Uterus (tissue), 4 donors: ENCODE results near the gene ZNF418. TPM values are rescaled to one million over a fixed set of nuclear protein-coding genes. Genes with fewer than 3 reads are reported as not detected.
"Not testable (repeated sequence)": the region's sequence is repeated elsewhere in the genome, so short reads cannot be mapped to it uniquely, and the experiment has no call there.

Source experiments
- DNase-seq, 2 donors: peaks; one replicate each; pipeline ENCODE4 v3.0.0-alpha.2; 2019 to 2020
- H3K27ac ChIP-seq, 2 donors: fragments of 200-600 bp; sonication (generic); 1 replicate in 1 of 2; 2 replicates in 1 of 2; pipeline ENCODE4 v1.5.1; 2016 to 2018
- H3K27me3 ChIP-seq, 2 donors: fragments of 200-600 bp; sonication (generic); one replicate each; pipeline ENCODE4 v1.5.1; 2018 to 2019; ENCODE audit warnings: control low read depth in 1 of 2
- H3K36me3 ChIP-seq, 2 donors: fragments of 200-600 bp; sonication (generic); one replicate each; pipeline ENCODE4 v1.5.1; 2019; ENCODE audit warnings: control low read depth in 1 of 2
- H3K4me1 ChIP-seq, 2 donors: fragments of 200-600 bp; sonication (generic); one replicate each; pipeline ENCODE4 v1.5.1; 2018 to 2019; ENCODE audit warnings: control low read depth in 1 of 2
- H3K4me3 ChIP-seq, 2 donors: fragments of 200-600 bp; sonication (generic); 1 replicate in 1 of 2; 2 replicates in 1 of 2; pipeline ENCODE4 v1.5.1; 2018 to 2019; ENCODE audit warnings: mild to moderate bottlenecking in 1 of 2
- H3K9me3 ChIP-seq, 2 donors: fragments of 200-600 bp; sonication (generic); one replicate each; pipeline ENCODE4 v1.5.1; 2019; ENCODE audit warnings: control low read depth in 1 of 2
- CTCF ChIP-seq, 4 experiments: fragments of 200-600 bp in 2 of 4; fragments of 450-650 bp in 2 of 4; sonication (generic) in 2 of 4; IDR thresholded peaks; one replicate each; pipeline ENCODE4 v1.5.1; 2016 to 2019; ENCODE audit warnings: antibody characterized with exemption in 4 of 4, mild to moderate bottlenecking in 2 of 4, moderate library complexity in 1 of 4
- POLR2A ChIP-seq, 2 donors: fragments of 450-650 bp; IDR thresholded peaks; one replicate each; pipeline ENCODE4 v1.6.1; 2016; ENCODE audit warnings: antibody characterized with exemption in 2 of 2, mild to moderate bottlenecking in 1 of 2, moderate library complexity in 1 of 2
- intact Hi-C: fragments of 100-400 bp; cut with DNase I; formaldehyde crosslinking; loops from one replicate; pipeline ENCODE4 v1.15.1; 2023; ENCODE audit warnings: low total_unique reads
- total RNA-seq, 4 donors: library from RNA; depleted of rRNA in 3 of 4; stranded (reverse); fragments of >200 nt in 3 of 4; gene quantifications; one replicate each; pipeline versions ENCODE4 v1.1.0 to v1.2.4, GENCODE V29; 2014 to 2023
- donor health status: DM: yes; HTN: yes; CAD: no.

ZNF418 gene
- total RNA-seq, 4 donors from 2014 or later: 0.29 to 15.8 (median 9.8) TPM

- H3K9me3 ChIP-seq: no peaks in the 10 kb centered on the region
- H3K27me3 ChIP-seq: no peaks in the 10 kb centered on the region
- DNase-seq: peak; percentile 61 to 66
- H3K36me3 ChIP-seq: no peaks in the 10 kb centered on the region
- intact Hi-C loops: no loop called here
- H3K4me3 ChIP-seq: peak within 1 kb of the TSS; percentile 38 to 42
- no peak within 1 kb of the TSS for H3K27ac ChIP-seq
- H3K4me1 ChIP-seq: no peaks in the 10 kb centered on the region
- TF ChIP-seq CTCF (IDR thresholded peaks at IDR 0.05) (peak in 3 of 4 experiments; percentile 5 to 17 (median 13)), POLR2A (IDR thresholded peaks at IDR 0.05) (no peak)
These were observed 46.5 kb downstream of the ZNF418 start, which contains the start of gene ZNF814 for GRCh38 chr19:57888560-57889231. TSS of gene ZNF814 (minus strand) at chr19:57889037. CDS start at chr19:57888802, 235 bp downstream.

GRCh38 chr19:57888107-57888559 is 47.1 kb downstream of the ZNF418 start:
- intact Hi-C loops: no loop called here
- no peak for DNase-seq
- TF ChIP-seq CTCF (IDR thresholded peaks at IDR 0.05): no peak
- TF ChIP-seq POLR2A (IDR thresholded peaks at IDR 0.05): no peak
- no peaks in the 10 kb centered on the region for H3K27me3 ChIP-seq
- no peak overlapping the region for H3K27ac ChIP-seq
- H3K4me3 ChIP-seq: peak overlapping the region; percentile 38 to 42
- H3K9me3 ChIP-seq: no peaks in the 10 kb centered on the region
- H3K36me3 ChIP-seq: no peaks in the 10 kb centered on the region
- H3K4me1 ChIP-seq: no peaks in the 10 kb centered on the region

- no peak for DNase-seq
- H3K27ac ChIP-seq: no peak overlapping the region
- H3K27me3 ChIP-seq: no peaks in the 10 kb centered on the region
- TF ChIP-seq POLR2A (IDR thresholded peaks at IDR 0.05) (no peak), CTCF (IDR thresholded peaks at IDR 0.05) (no peak)
- no peaks in the 10 kb centered on the region for H3K9me3 ChIP-seq
- no peak overlapping the region for H3K4me3 ChIP-seq
- no peaks in the 10 kb centered on the region for H3K36me3 ChIP-seq
- no peaks in the 10 kb centered on the region for H3K4me1 ChIP-seq
- intact Hi-C loops: no loop called here
These were observed 47.8 kb downstream of the ZNF418 start for GRCh38 chr19:57887195-57887941.

GRCh38 chr19:57886046-57886445 is 49.2 kb downstream of the ZNF418 start:
- intact Hi-C loops: no loop called here
- H3K36me3 ChIP-seq: no peaks in the 10 kb centered on the region
- no peaks in the 10 kb centered on the region for H3K9me3 ChIP-seq
- no peaks in the 10 kb centered on the region for H3K4me1 ChIP-seq
- H3K27me3 ChIP-seq: no peaks in the 10 kb centered on the region
- DNase-seq: no peak
- no peak for TF ChIP-seq POLR2A (IDR thresholded peaks at IDR 0.05)
- no peak for TF ChIP-seq CTCF (IDR thresholded peaks at IDR 0.05)
- no peak overlapping the region for H3K27ac ChIP-seq
- no peak overlapping the region for H3K4me3 ChIP-seq

GRCh38 chr19:57873883-57874799 is 61.1 kb downstream of the ZNF418 start:
- DNase-seq, H3K27ac ChIP-seq, H3K4me3 ChIP-seq, H3K36me3 ChIP-seq, intact Hi-C loops, H3K27me3 ChIP-seq, H3K4me1 ChIP-seq: not testable (repeated sequence)
- H3K9me3 ChIP-seq: peaks cover 0 to 51% of the 10 kb centered on the region in 2 donors
